ENCODE data around the gene DNAH14.

DNA sequence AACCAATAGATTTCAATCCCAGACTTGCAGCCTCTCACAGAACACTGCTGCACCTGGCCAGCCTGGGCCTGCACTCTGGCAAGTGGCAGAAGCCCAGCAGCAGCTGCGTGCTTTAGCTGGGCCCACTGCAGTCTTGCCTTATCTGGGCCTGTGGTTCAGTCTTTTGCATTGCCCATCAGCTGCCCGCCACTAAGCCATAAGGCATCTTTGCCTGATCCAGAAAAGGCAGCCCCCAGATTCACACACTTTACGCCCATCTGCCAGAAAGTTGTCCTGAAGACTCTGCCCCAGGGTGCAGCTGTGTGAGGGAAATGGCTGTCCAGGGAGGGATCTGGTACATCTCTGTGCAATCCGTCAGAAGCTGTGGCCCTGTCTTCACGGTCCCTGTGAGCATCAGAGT, 217.0 kb downstream of the DNAH14 start:
- no peak for TF ChIP-seq RCOR1 (IDR thresholded peaks at IDR 0.05; ENCODE audit: insufficient replicate concordance, low read length)
- no peak for TF ChIP-seq POLR2A (IDR thresholded peaks at IDR 0.05; ENCODE audit: low read depth, low read length)
- no peak for TF ChIP-seq CEBPB (IDR thresholded peaks at IDR 0.05; ENCODE audit: low read depth, low read length)
- TF ChIP-seq, protein P1, sequence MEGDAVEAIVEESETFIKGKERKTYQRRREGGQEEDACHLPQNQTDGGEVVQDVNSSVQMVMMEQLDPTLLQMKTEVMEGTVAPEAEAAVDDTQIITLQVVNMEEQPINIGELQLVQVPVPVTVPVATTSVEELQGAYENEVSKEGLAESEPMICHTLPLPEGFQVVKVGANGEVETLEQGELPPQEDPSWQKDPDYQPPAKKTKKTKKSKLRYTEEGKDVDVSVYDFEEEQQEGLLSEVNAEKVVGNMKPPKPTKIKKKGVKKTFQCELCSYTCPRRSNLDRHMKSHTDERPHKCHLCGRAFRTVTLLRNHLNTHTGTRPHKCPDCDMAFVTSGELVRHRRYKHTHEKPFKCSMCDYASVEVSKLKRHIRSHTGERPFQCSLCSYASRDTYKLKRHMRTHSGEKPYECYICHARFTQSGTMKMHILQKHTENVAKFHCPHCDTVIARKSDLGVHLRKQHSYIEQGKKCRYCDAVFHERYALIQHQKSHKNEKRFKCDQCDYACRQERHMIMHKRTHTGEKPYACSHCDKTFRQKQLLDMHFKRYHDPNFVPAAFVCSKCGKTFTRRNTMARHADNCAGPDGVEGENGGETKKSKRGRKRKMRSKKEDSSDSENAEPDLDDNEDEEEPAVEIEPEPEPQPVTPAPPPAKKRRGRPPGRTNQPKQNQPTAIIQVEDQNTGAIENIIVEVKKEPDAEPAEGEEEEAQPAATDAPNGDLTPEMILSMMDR (conservative IDR thresholded peaks at IDR 0.05; ENCODE audit: low read depth, low read length) = no peak
- no peak for TF ChIP-seq SMC3 (IDR thresholded peaks at IDR 0.05; ENCODE audit: low read depth, low read length)

Measured in IMR-90 (cell line).